H1 (cell line): Measurements from ENCODE around the gene SPEN. TPM values are rescaled to one million over a fixed set of nuclear protein-coding genes. Genes with fewer than 3 reads are reported as not detected.

ENCODE experiments used
- ASH2L ChIP-seq: fragments of 200-600, 300-600 bp; sonication (generic); IDR thresholded peaks from one replicate; pipeline ENCODE4 v1.7.1; 2017; ENCODE audit warnings: low read length
- MAX ChIP-seq: IDR thresholded peaks from 2 replicates; pipeline ENCODE4 v1.6.1; 2012; ENCODE audit warnings: inconsistent platforms
- polyA plus RNA-seq, 7 experiments: library from polyadenylated mRNA; depleted of rRNA in 3 of 7; stranded (reverse) in 5 of 7; unstranded in 2 of 7; fragments of >200 nt in 5 of 7; fragments of 200-250 nt in 2 of 7; gene quantifications; 1 replicate in 5 of 7; 2 replicates in 1 of 7; 4 replicates in 1 of 7; pipeline versions ENCODE4 v1.2.1 to v1.2.3, GENCODE V29; 2011 to 2013; ENCODE audit warnings: missing spikeins in 2 of 7, mixed read lengths in 2 of 7
- total RNA-seq: library from RNA; stranded (reverse); fragmentation: NEBNext Ultra II Directional; extraction: Animal tissue kit (Norgen Biotek cat#: 25700); gene quantifications from 2 replicates; pipeline ENCODE4 v1.2.1, GENCODE V29; 2021

Gene SPEN
- total and polyA plus RNA-seq, 2 of the 8 experiments (the other 6 are each of a cell fraction or from before 2014, with no cell fraction given) = 12.5 to 52.1 TPM

GRCh38 chr1:15974855-15975254 lies 127.3 kb downstream of the SPEN start (continued):
- no peak for TF ChIP-seq MAX
- TF ChIP-seq ASH2L = no peak
